Hematopoietic multipotent progenitor cell treated with erythropoietin and hydrocortisone succinate and interleukin-3 and kit ligand, for 8 days (in vitro differentiated cells): ENCODE data around the gene ZNF22.

ENCODE experiments used
- DNase-seq: peaks from one replicate; pipeline ENCODE4 v3.0.0-alpha.2; 2015

ZNF22 gene

GRCh38 chr10:44978213-44978569, 22.5 kb upstream of the ZNF22 start:
- DNase-seq: no peak

- DNase-seq: peak; percentile 44
Measured at GRCh38 chr10:44978570-44979280, 22.0 kb upstream of the ZNF22 start, which contains the start of gene DEPP1. Gene DEPP1, minus strand, starts transcription at chr10:44978809. Its CDS starts 779 bp downstream, at chr10:44978030.

- DNase-seq: no peak
Measured at GRCh38 chr10:44979281-44980191, 21.2 kb upstream of the ZNF22 start.

GRCh38 chr10:44980309-44981171, 20.2 kb upstream of the ZNF22 start:
- DNase-seq: no peak

- no peak for DNase-seq
Measured at GRCh38 chr10:44981172-44982113, 19.3 kb upstream of the ZNF22 start.

- no peak for DNase-seq
Measured at GRCh38 chr10:44982114-44982460, 18.6 kb upstream of the ZNF22 start.

GRCh38 chr10:44982496-44982895, 18.2 kb upstream of the ZNF22 start:
- no peak for DNase-seq

GRCh38 chr10:44983066-44983894, 17.4 kb upstream of the ZNF22 start:
- no peak for DNase-seq

- DNase-seq: no peak
Measured at GRCh38 chr10:44983895-44984278, 16.8 kb upstream of the ZNF22 start.

- no peak for DNase-seq
Measured at GRCh38 chr10:44984671-44985101, 16.0 kb upstream of the ZNF22 start.

GRCh38 chr10:44985175-44985681, 15.5 kb upstream of the ZNF22 start:
- DNase-seq: no peak

- DNase-seq: no peak
Measured at GRCh38 chr10:44986179-44986578, 14.5 kb upstream of the ZNF22 start.

- peak; percentile 59 for DNase-seq
Measured at GRCh38 chr10:44986670-44987069, 14.1 kb upstream of the ZNF22 start.

- DNase-seq: no peak
Measured at GRCh38 chr10:44988957-44989585, 11.7 kb upstream of the ZNF22 start.

GRCh38 chr10:44989597-44990301, 11.0 kb upstream of the ZNF22 start:
- no peak for DNase-seq

- no peak for DNase-seq
Measured at GRCh38 chr10:44990302-44990655, 10.4 kb upstream of the ZNF22 start.

- DNase-seq: no peak
Measured at GRCh38 chr10:44990965-44991364, 9.8 kb upstream of the ZNF22 start.

- no peak for DNase-seq
Measured at GRCh38 chr10:44991571-44991970, 9.2 kb upstream of the ZNF22 start.

- DNase-seq: no peak
Measured at GRCh38 chr10:44992070-44992731, 8.5 kb upstream of the ZNF22 start.
